ENCODE results near the gene LOXL1. TPM values are rescaled to one million over a fixed set of nuclear protein-coding genes. Genes with fewer than 3 reads are reported as not detected.

Gene LOXL1
- polyA plus RNA-seq, 1 donor (not counting 4 experiments of a cell fraction or from before 2014, with no cell fraction given) = 8.8 TPM

GRCh38 chr15:73908822-73909122 lies 17.5 kb upstream of the LOXL1 start:
- no peak overlapping the region for H3K27ac ChIP-seq (ENCODE audit: control insufficient read depth, insufficient read depth, low read length)
- H2AFZ ChIP-seq (ENCODE audit: control insufficient read depth, low read length) = no peak overlapping the region
- H3K4me3 ChIP-seq (ENCODE audit: control insufficient read depth in 2 of 3, extremely low read depth in 1 of 3, insufficient read depth in 2 of 3, low read depth in 1 of 3, low read length in 3 of 3) = no peak overlapping the region
- no peak for FAIRE-seq
- TF ChIP-seq CTCF (optimal IDR thresholded peaks at IDR 0.05 in 1 of 3, IDR thresholded peaks at IDR 0.05 in 1 of 3, conservative IDR thresholded peaks at IDR 0.05 in 1 of 3; ENCODE audit: extremely low read depth in 1 of 3, insufficient read depth in 2 of 3, low read length in 3 of 3) (no peak), EZH2 (IDR thresholded peaks at IDR 0.05; ENCODE audit: low read length) (no peak)
- H3K79me2 ChIP-seq (ENCODE audit: control insufficient read depth, insufficient read depth, low read length) = no peaks in the 10 kb centered on the region
- dilution Hi-C loops (cut with MboI; ENCODE audit: extremely low pct_ligation_motif_present, low sequenced_read_pairs) = no loop called here
- H3K4me1 ChIP-seq (ENCODE audit: control insufficient read depth, extremely low read depth, insufficient read depth, low read length) = no peaks in the 10 kb centered on the region
- no peak for DNase-seq (ENCODE audit: low read depth, low spot score)
- no peaks in the 10 kb centered on the region for H3K9me3 ChIP-seq (ENCODE audit: control insufficient read depth, low read depth, low read length)
- H3K9me1 ChIP-seq (ENCODE audit: control insufficient read depth, extremely low read depth, insufficient read depth, low read length) = no peaks in the 10 kb centered on the region
- peaks cover 15% of the 10 kb centered on the region for H3K27me3 ChIP-seq (ENCODE audit: control insufficient read depth, extremely low read depth, insufficient read depth, low read length)
- no peaks in the 10 kb centered on the region for H4K20me1 ChIP-seq (ENCODE audit: control insufficient read depth, extremely low read depth, insufficient read depth, low read length)
- no peak overlapping the region for H3K4me2 ChIP-seq (ENCODE audit: control insufficient read depth, extremely low read depth, insufficient read depth, low read depth, low read length)
- H3K9ac ChIP-seq (ENCODE audit: control insufficient read depth, extremely low read depth, insufficient read depth, low read length) = no peak overlapping the region
- H3K36me3 ChIP-seq (ENCODE audit: control insufficient read depth in 2 of 2, extremely low read depth in 1 of 2, insufficient read depth in 2 of 2, low read length in 2 of 2) = no peaks in the 10 kb centered on the region

DNA sequence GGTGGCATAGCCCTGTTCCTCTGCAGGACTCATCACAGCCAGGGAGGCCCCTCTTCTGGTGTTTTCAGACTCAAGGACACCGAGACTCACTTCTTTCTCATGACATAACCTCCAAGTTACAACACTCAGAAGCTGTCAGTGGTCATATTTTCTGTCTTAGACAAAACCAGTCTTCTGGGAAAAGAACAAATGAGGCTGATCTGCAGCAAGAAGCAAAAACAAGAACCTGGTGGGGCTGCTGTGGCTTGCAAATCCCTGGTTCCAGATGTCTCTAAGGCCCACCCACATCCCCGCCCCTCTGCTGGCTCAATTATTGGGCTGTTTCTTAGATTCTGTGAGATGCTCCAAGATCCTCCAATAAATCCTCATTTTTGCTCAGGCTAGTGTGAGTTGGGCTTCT lies 16.6 kb upstream of the LOXL1 start:
- H4K20me1 ChIP-seq (ENCODE audit: control insufficient read depth, extremely low read depth, insufficient read depth, low read length) = no peaks in the 10 kb centered on the region
- DNase-seq (ENCODE audit: low read depth, low spot score) = no peak
- no peaks in the 10 kb centered on the region for H3K9me1 ChIP-seq (ENCODE audit: control insufficient read depth, extremely low read depth, insufficient read depth, low read length)
- dilution Hi-C loops (cut with MboI; ENCODE audit: extremely low pct_ligation_motif_present, low sequenced_read_pairs) = no loop called here
- peaks cover 15% of the 10 kb centered on the region for H3K27me3 ChIP-seq (ENCODE audit: control insufficient read depth, extremely low read depth, insufficient read depth, low read length)
- H3K79me2 ChIP-seq (ENCODE audit: control insufficient read depth, insufficient read depth, low read length) = no peaks in the 10 kb centered on the region
- no peak overlapping the region for H3K4me2 ChIP-seq (ENCODE audit: control insufficient read depth, extremely low read depth, insufficient read depth, low read depth, low read length)
- no peak overlapping the region for H3K4me3 ChIP-seq (ENCODE audit: control insufficient read depth in 2 of 3, extremely low read depth in 1 of 3, insufficient read depth in 2 of 3, low read depth in 1 of 3, low read length in 3 of 3)
- no peaks in the 10 kb centered on the region for H3K36me3 ChIP-seq (ENCODE audit: control insufficient read depth in 2 of 2, extremely low read depth in 1 of 2, insufficient read depth in 2 of 2, low read length in 2 of 2)
- no peaks in the 10 kb centered on the region for H3K9me3 ChIP-seq (ENCODE audit: control insufficient read depth, low read depth, low read length)
- TF ChIP-seq EZH2 (IDR thresholded peaks at IDR 0.05; ENCODE audit: low read length) (no peak), CTCF (optimal IDR thresholded peaks at IDR 0.05 in 1 of 3, IDR thresholded peaks at IDR 0.05 in 1 of 3, conservative IDR thresholded peaks at IDR 0.05 in 1 of 3; ENCODE audit: extremely low read depth in 1 of 3, insufficient read depth in 2 of 3, low read length in 3 of 3) (no peak)
- FAIRE-seq = no peak
- no peak overlapping the region for H3K27ac ChIP-seq (ENCODE audit: control insufficient read depth, insufficient read depth, low read length)
- H3K9ac ChIP-seq (ENCODE audit: control insufficient read depth, extremely low read depth, insufficient read depth, low read length) = no peak overlapping the region
- no peaks in the 10 kb centered on the region for H3K4me1 ChIP-seq (ENCODE audit: control insufficient read depth, extremely low read depth, insufficient read depth, low read length)
- H2AFZ ChIP-seq (ENCODE audit: control insufficient read depth, low read length) = no peak overlapping the region

Measured in keratinocyte (primary cell).